H1 (cell line): ENCODE measurements around the gene FAM222B. TPM values are rescaled to one million over a fixed set of nuclear protein-coding genes. Genes with fewer than 3 reads are reported as not detected.

Source experiments
- CTCF ChIA-PET: fragments of 300-600 bp; sonication (Branson Sonifier 250); formaldehyde crosslinking; loops from one replicate; lab custom pipeline; 2021; ENCODE audit not compliant: partially characterized antibody; lab: Charles Lee
- POLR2A ChIA-PET: fragments of 300-600 bp; sonication (Branson Sonifier 250); formaldehyde crosslinking; loops from one replicate; lab custom pipeline; 2021; ENCODE audit warnings: inconsistent platforms; ENCODE audit not compliant: partially characterized antibody; lab: Charles Lee
- DNase-seq, 2 experiments: peaks; one replicate each; pipeline versions ENCODE4 v3.0.0 to v3.0.0-alpha.2; 2010 to 2022; ENCODE audit warnings: low spot score in 2 of 2, low read depth in 1 of 2, mixed read lengths in 1 of 2
- FAIRE-seq: peaks from 2 replicates; lab custom pipeline; 2011; peaks lifted over from hg19 to GRCh38; lab: Jason Lieb, UNC
- H2AFZ ChIP-seq: 2 replicates; pipeline ENCODE4 v1.8.1; 2012; ENCODE audit warnings: low read length, inconsistent platforms
- H2AK5ac ChIP-seq: 2 replicates; pipeline ENCODE4 v1.6.1; 2013; ENCODE audit warnings: low read depth, low read length
- H2BK120ac ChIP-seq: replicated peaks from 2 replicates; pipeline ENCODE3; 2013; ENCODE audit warnings: low read depth, low read length, inconsistent platforms
- H2BK12ac ChIP-seq: 2 replicates; pipeline ENCODE4 v1.6.1; 2013; ENCODE audit warnings: low read depth, low read length
- H2BK15ac ChIP-seq: 2 replicates; pipeline ENCODE4 v1.6.1; 2013; ENCODE audit warnings: low read length
- H2BK20ac ChIP-seq: 2 replicates; pipeline ENCODE4 v1.6.1; 2013; ENCODE audit warnings: low read length
- H2BK5ac ChIP-seq: 2 replicates; pipeline ENCODE4 v1.6.1; 2013; ENCODE audit warnings: low read depth, low read length
- H3K14ac ChIP-seq: 2 replicates; pipeline ENCODE4 v1.6.1; 2013; ENCODE audit warnings: inconsistent platforms; ENCODE audit not compliant: insufficient read length
- H3K18ac ChIP-seq: 2 replicates; pipeline ENCODE4 v1.6.1; 2013; ENCODE audit warnings: low read length; ENCODE audit errors: extremely low read depth
- H3K23ac ChIP-seq: 2 replicates; pipeline ENCODE4 v1.6.1; 2013; ENCODE audit warnings: inconsistent platforms; ENCODE audit not compliant: insufficient read length
- H3K23me2 ChIP-seq: 2 replicates; pipeline ENCODE4 v1.6.1; 2013; ENCODE audit warnings: low read depth, low read length
- H3K27ac ChIP-seq: 2 replicates; pipeline ENCODE4 v1.6.1; 2011; ENCODE audit warnings: low read depth, low read length, inconsistent platforms
- H3K27me3 ChIP-seq, 4 experiments: replicated peaks in 1 of 4; 1 replicate in 1 of 4; 2 replicates in 3 of 4; pipeline versions ENCODE4 v1.6.1 to v1.8.1; 2011 to 2013; ENCODE audit warnings: low read length in 3 of 4, mild to moderate bottlenecking in 3 of 4, inconsistent platforms in 2 of 4, mixed read lengths in 2 of 4, moderate library complexity in 1 of 4; ENCODE audit not compliant: control insufficient read depth in 3 of 4, insufficient read depth in 3 of 4; ENCODE audit errors: extremely low read depth in 1 of 4
- H3K36me3 ChIP-seq, 4 experiments: 2 replicates each; pipeline versions ENCODE4 v1.6.1 to v1.8.1; 2011 to 2013; ENCODE audit warnings: mild to moderate bottlenecking in 4 of 4, low read length in 3 of 4, moderate library complexity in 2 of 4, control low read depth in 1 of 4, inconsistent platforms in 1 of 4; ENCODE audit not compliant: insufficient read depth in 4 of 4, control insufficient read depth in 2 of 4
- H3K4ac ChIP-seq: replicated peaks from 2 replicates; pipeline ENCODE3; 2013; ENCODE audit warnings: low read length, low read depth, mixed read lengths, inconsistent platforms; ENCODE audit not compliant: insufficient read length
- H3K4me1 ChIP-seq, 4 experiments: replicated peaks in 1 of 4; 1 replicate in 1 of 4; 2 replicates in 3 of 4; pipeline versions ENCODE4 v1.6.1 to v1.8.1; 2011 to 2013; ENCODE audit warnings: low read length in 3 of 4, inconsistent platforms in 2 of 4, mixed read lengths in 1 of 4; ENCODE audit not compliant: insufficient read depth in 4 of 4, control insufficient read depth in 3 of 4
- H3K4me2 ChIP-seq, 2 experiments: 2 replicates each; pipeline versions ENCODE4 v1.6.1 to v1.8.1; 2011 to 2013; ENCODE audit warnings: low read depth in 2 of 2, low read length in 2 of 2, control low read depth in 1 of 2, inconsistent platforms in 1 of 2, mild to moderate bottlenecking in 1 of 2; ENCODE audit not compliant: insufficient read depth in 1 of 2
- H3K4me3 ChIP-seq, 4 experiments: fragments of 200-600, 300-600 bp in 1 of 4; sonication (generic), shearing (Covaris generic), sonication (Bioruptor Twin) in 1 of 4; 2 replicates each; pipeline versions ENCODE4 v1.5.1 to v1.8.1; 2011 to 2016; ENCODE audit warnings: low read length in 4 of 4, low read depth in 3 of 4, control low read depth in 2 of 4, inconsistent platforms in 2 of 4, mild to moderate bottlenecking in 2 of 4, mixed read lengths in 1 of 4, moderate library complexity in 1 of 4; ENCODE audit not compliant: insufficient read depth in 2 of 4; ENCODE audit errors: extremely low read depth in 1 of 4
- H3K56ac ChIP-seq: replicated peaks from 2 replicates; pipeline ENCODE3; 2013; ENCODE audit warnings: low read depth, mild to moderate bottlenecking, mixed read lengths, low read length, inconsistent platforms; ENCODE audit not compliant: insufficient read length
- H3K79me1 ChIP-seq: 2 replicates; pipeline ENCODE4 v1.6.1; 2013; ENCODE audit warnings: low read depth, low read length, control low read depth
- H3K79me2 ChIP-seq, 2 experiments: 2 replicates each; pipeline versions ENCODE4 v1.6.1 to v1.8.1; 2012 to 2013; ENCODE audit warnings: low read length in 2 of 2, mild to moderate bottlenecking in 2 of 2, inconsistent platforms in 1 of 2; ENCODE audit not compliant: insufficient read depth in 2 of 2, control insufficient read depth in 1 of 2
- H3K9ac ChIP-seq, 4 experiments: replicated peaks in 1 of 4; 1 replicate in 1 of 4; 2 replicates in 3 of 4; pipeline versions ENCODE4 v1.6.1 to v1.8.1; 2011 to 2013; ENCODE audit warnings: low read depth in 3 of 4, low read length in 3 of 4, control low read depth in 2 of 4, mild to moderate bottlenecking in 2 of 4, moderate library complexity in 2 of 4, inconsistent platforms in 1 of 4; ENCODE audit errors: extremely low read depth in 1 of 4
- H3K9me3 ChIP-seq, 2 experiments: 2 replicates each; pipeline versions ENCODE4 v1.6.1 to v1.8.1; 2012 to 2013; ENCODE audit warnings: mild to moderate bottlenecking in 2 of 2, moderate library complexity in 2 of 2, control low read depth in 1 of 2, inconsistent platforms in 1 of 2, low read depth in 1 of 2, low read length in 1 of 2, mixed read lengths in 1 of 2; ENCODE audit not compliant: insufficient read depth in 2 of 2
- H4K20me1 ChIP-seq, 2 experiments: replicated peaks in 1 of 2; 2 replicates each; pipeline versions ENCODE3 to v1.8.1; 2011 to 2013; ENCODE audit warnings: inconsistent platforms in 2 of 2, low read length in 2 of 2, mild to moderate bottlenecking in 1 of 2; ENCODE audit not compliant: insufficient read depth in 2 of 2, control insufficient read depth in 1 of 2
- H4K5ac ChIP-seq: 2 replicates; pipeline ENCODE4 v1.6.1; 2013; ENCODE audit warnings: low read length, low read depth, mixed read lengths, inconsistent platforms; ENCODE audit not compliant: insufficient read length
- H4K8ac ChIP-seq: 2 replicates; pipeline ENCODE4 v1.8.0; 2013; ENCODE audit warnings: mild to moderate bottlenecking, moderate library complexity, low read length, inconsistent platforms; ENCODE audit not compliant: insufficient read depth; ENCODE audit errors: extremely low read depth
- H4K91ac ChIP-seq: replicated peaks from 2 replicates; pipeline ENCODE3; 2013; ENCODE audit warnings: low read length, mixed read lengths, inconsistent platforms; ENCODE audit not compliant: insufficient read length
- ATF2 ChIP-seq: IDR thresholded peaks from 2 replicates; pipeline ENCODE4 v1.6.1; 2012; ENCODE audit warnings: low read length, inconsistent platforms
- ATF3 ChIP-seq: IDR thresholded peaks from 2 replicates; pipeline ENCODE4 v1.6.1; 2011; ENCODE audit warnings: low read depth, mild to moderate bottlenecking, low read length; ENCODE audit not compliant: insufficient read depth
- WGBS, 2 experiments: shearing (Covaris generic) in 1 of 2; methylation state at CpG; one replicate each; pipeline versions ENCODE4 v1.1.6 to v1.1.7; 2013 to 2015; ENCODE audit warnings: low lambda C conversion rate in 2 of 2, mixed read lengths in 2 of 2, inconsistent platforms in 1 of 2, low coverage in 1 of 2, missing lambda C conversion rate in 1 of 2; ENCODE audit not compliant: insufficient replicate concordance in 2 of 2, insufficient coverage in 1 of 2, insufficient read length in 1 of 2; ENCODE audit errors: extremely low coverage in 1 of 2, missing lambda C conversion rate in 1 of 2; 5-methylcytosine and 5-hydroxymethylcytosine counted together
- polyA plus RNA-seq, 7 experiments: library from polyadenylated mRNA; depleted of rRNA in 3 of 7; stranded (reverse) in 5 of 7; unstranded in 2 of 7; fragments of >200 nt in 5 of 7; fragments of 200-250 nt in 2 of 7; gene quantifications; 1 replicate in 5 of 7; 2 replicates in 1 of 7; 4 replicates in 1 of 7; pipeline versions ENCODE4 v1.2.1 to v1.2.3, GENCODE V29; 2011 to 2013; ENCODE audit warnings: missing spikeins in 2 of 7, mixed read lengths in 2 of 7
- total RNA-seq: library from RNA; stranded (reverse); fragmentation: NEBNext Ultra II Directional; extraction: Animal tissue kit (Norgen Biotek cat#: 25700); gene quantifications from 2 replicates; pipeline ENCODE4 v1.2.1, GENCODE V29; 2021

Gene FAM222B
- total and polyA plus RNA-seq, 2 of the 8 experiments (the other 6 are each of a cell fraction or from before 2014, with no cell fraction given): 42.1 to 81.7 TPM

GRCh38 chr17:28875848-28876550 is 33.4 kb upstream of the FAM222B start:
- no peak for FAIRE-seq
- 56% methylated on average over 1 of the region's 1 CpG; no CpG with 5 or more reads in 1 of the 2 experiments for WGBS, 2 experiments

More at GRCh38 chr17:28875848-28876550, 33.4 kb upstream of the FAM222B start:
- ChIA-PET CTCF (interaction anchor here (1.0 to 1.8 kb wide), 2 partner anchors 27 to 114 kb away, joined by 3 to 8 read pairs; no protein-coding TSS in a partner anchor), POLR2A (interaction anchor here (0.6 to 1.2 kb wide), 3 partner anchors 8 to 151 kb away, joined by 3 read pairs; no protein-coding TSS in a partner anchor)
- H3K4me2 ChIP-seq: no peak overlapping the region
- no peak overlapping the region for H3K4ac ChIP-seq
- no peak for DNase-seq
- no peak overlapping the region for H4K5ac ChIP-seq
- H3K79me1 ChIP-seq: no peaks in the 10 kb centered on the region
- peaks cover 5 to 15% (median 8%) of the 10 kb centered on the region in 4 experiments; a peak in 6 of 8 replicates for H3K36me3 ChIP-seq
- no peaks in the 10 kb centered on the region for H3K23me2 ChIP-seq
- H2BK5ac ChIP-seq: no peak overlapping the region
- no peak overlapping the region for H3K4me3 ChIP-seq
- no peaks in the 10 kb centered on the region for H3K79me2 ChIP-seq
- H3K9ac ChIP-seq: no peak overlapping the region
- H2BK15ac ChIP-seq: no peak overlapping the region
- no peak overlapping the region for H3K14ac ChIP-seq
- no peak overlapping the region for H4K8ac ChIP-seq
- no peak overlapping the region for H4K91ac ChIP-seq
- no peak overlapping the region for H2BK12ac ChIP-seq
- no peak for TF ChIP-seq ATF3
- no peak for TF ChIP-seq ATF2
- no peak overlapping the region for H3K27ac ChIP-seq
- no peak overlapping the region for H2AFZ ChIP-seq
- H3K4me1 ChIP-seq: no peaks in the 10 kb centered on the region; a peak in 2 of 7 replicates
- H3K23ac ChIP-seq: no peak overlapping the region
- H2BK120ac ChIP-seq: no peak overlapping the region
- H2BK20ac ChIP-seq: no peak overlapping the region
- H3K18ac ChIP-seq: no peak overlapping the region
- peaks cover 0 to 4% (median 0%) of the 10 kb centered on the region in 4 experiments; a peak in 2 of 7 replicates for H3K27me3 ChIP-seq
- H3K9me3 ChIP-seq: no peaks in the 10 kb centered on the region
- no peak overlapping the region for H3K56ac ChIP-seq
- H2AK5ac ChIP-seq: no peak overlapping the region
- peaks cover 0 to 1% of the 10 kb centered on the region in 2 experiments for H4K20me1 ChIP-seq
